Hair follicle dermal papilla cell (primary cell): ENCODE data around the gene CASKIN1. TPM values are rescaled to one million over a fixed set of nuclear protein-coding genes. Genes with fewer than 3 reads are reported as not detected.

ENCODE experiments used
- small RNA-seq: library from RNA; depleted of rRNA; stranded (forward); fragments of <200 nt; gene quantifications from one replicate; pipeline ENCODE3, GENCODE V24; 2012
- total RNA-seq: library from RNA; depleted of rRNA; stranded (reverse); fragments of >200 nt; gene quantifications from 2 replicates; pipeline ENCODE4 v1.2.3, GENCODE V29; 2012

CASKIN1 gene
- total RNA-seq = 0.12 and 0.16 TPM in 2 replicates

DNA sequence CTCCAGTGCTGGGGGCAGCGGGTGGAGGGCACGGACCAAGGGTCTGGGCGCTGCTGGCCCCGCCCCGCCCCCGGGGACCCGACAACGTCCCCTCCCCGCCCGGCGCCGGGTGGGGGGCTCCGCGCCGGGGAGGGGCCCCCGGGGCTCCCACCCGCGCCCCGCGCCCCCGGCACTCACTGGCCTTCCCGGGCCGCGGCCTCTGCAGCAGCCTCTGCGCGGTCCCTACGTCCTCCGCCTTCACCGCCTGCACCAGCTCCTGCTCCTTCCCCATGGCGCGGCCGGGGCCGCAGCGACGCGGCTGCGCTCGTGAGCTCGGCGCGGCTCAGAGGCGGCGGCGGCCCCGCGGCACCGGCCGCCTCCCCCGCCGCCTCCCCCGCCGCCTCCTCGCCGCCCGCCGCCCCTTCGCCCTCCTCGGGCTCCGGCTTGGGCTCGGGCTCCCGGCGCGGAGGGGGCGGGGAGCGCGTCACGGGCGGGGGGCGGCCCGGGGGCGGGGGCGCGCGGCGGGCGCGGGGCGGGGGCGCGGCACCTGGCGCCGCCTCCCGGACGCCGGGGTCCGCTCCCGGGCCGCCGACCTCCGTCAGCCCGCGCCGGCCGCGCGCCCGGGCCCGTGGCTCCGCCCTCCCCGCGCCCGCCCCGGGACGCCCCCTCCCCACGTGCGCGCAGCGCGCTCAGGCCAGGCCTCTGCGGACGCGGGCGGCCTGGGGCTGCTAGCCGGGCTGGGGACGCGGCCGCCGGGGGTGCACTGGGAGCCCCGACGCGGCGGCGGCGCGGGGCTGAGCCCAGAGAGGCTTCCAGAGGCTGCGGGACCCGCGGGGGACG is at the start of gene CASKIN1:
TSS of gene CASKIN1 (minus strand) at position 444 of the 819 bp plus-strand sequence. CDS start at position 271, 173 bp downstream.

GRCh38 chr16:2236337-2237101 is 40.1 kb upstream of the CASKIN1 start, which contains the start of gene DNASE1L2:
Gene DNASE1L2 (plus strand): TSS chr16:2236444. CDS start chr16:2236817, 373 bp downstream.

GRCh38 chr16:2223221-2223941 is 27.0 kb upstream of the CASKIN1 start, which contains the start of gene E4F1:
Gene E4F1 (plus strand): TSS chr16:2223591. CDS start chr16:2223614, 23 bp downstream.

GRCh38 chr16:2214719-2214968 is 18.2 kb upstream of the CASKIN1 start, which contains the start of gene PGP:
Gene PGP (minus strand): TSS chr16:2214840. CDS start chr16:2214777, 63 bp downstream.

DNA sequence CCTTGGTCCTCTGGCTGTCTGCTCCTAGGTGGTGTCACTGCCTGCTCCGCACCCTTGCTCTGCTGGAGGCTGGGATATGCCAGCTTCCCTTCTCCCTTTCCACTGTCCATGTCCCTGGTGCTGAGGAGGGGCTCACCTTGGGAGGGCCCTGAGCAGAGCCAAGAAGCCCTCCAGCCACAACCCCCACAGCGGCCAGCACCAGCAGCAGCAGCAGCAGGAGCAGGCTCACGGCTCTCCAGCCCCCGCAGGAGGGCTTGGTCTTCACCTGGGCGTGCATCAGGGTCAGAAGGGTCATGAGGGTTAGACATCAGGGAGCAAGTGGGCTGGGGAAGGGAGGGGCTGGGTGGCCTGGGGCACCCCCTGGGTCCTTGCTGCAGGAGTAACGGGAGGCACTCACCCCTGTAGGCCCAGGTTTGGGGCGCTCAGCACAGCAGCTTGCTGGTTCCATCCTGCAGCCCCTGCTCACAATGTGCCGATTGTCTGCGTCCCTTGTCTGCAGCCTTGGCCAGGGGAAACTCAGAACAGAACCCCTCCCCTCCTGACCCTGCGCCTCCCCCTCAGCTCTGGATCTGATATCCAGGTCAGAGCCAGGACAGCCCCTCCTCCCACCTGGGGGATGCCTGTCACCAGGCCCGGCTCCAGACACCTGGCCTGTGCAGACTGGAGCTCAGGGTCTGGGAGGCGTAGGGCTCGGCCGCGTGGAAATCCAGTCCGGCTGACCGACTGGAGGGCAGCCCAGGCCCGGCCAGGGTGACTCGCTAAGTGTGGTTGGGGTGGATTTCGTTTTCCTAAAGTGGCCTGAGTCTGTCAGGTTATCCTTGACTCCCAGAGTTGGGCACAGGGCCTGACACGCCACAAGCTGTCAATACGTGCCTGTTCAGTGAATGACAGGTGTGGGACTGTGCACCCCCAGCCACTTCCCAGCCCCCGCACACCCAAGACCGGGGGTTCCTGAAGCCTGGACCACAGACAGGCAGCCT is 14.3 kb upstream of the CASKIN1 start, which contains the start of gene BRICD5:
TSS of gene BRICD5 (minus strand) at position 478 of the 980 bp plus-strand sequence. CDS start at position 448, 30 bp downstream.

DNA sequence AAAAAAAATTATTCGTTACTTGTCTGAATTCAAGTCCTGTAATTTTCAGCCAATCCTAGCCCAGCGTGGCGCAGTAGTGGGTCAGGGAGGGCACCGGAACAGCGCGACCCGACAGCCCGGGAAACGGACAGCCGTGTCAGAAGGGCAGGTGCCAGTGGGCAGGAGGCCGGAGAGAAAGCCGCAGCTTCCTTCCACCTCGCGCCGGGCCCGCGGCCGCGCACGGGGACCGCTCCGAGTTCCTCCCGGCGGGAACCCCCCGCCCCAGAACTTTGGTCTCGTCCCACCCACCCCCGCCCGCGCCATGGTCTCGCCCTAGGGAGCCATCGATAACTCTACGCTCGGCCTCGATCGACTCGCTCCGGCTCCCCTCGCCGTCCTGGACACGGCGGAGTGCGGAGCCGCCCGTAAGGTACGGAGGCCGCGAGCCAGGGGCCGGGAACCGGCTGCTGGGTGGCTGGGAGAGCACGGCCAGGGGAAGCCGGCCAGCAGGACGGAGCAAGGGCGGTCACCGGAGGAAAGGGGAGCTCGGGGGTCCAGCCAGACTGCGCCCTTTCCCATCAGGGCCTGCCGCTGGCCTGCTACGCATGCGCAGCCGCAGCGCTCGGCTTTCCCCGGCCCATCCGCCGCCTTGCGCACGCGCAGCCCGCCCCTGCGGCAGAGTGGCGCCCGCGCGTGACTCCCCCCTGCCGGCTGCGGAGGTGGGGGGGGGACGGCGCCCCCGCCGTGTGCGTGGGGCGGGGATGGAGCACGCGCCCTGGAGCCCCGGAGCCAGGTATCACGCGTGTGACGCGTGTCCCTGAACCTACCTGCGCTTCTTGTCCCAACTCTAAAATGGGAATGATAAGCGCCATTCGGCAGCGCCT is 8.9 kb upstream of the CASKIN1 start, which contains the start of gene MLST8:
TSS of gene MLST8 (plus strand) at position 351 of the 863 bp plus-strand sequence. CDS start 632 bp downstream, outside the sequence.

GRCh38 chr16:2155091-2155950 is 41.1 kb downstream of the CASKIN1 start, which contains the start of gene TRAF7:
Gene TRAF7 (plus strand): TSS chr16:2155782. CDS start chr16:2163921, 8,139 bp downstream.

DNA sequence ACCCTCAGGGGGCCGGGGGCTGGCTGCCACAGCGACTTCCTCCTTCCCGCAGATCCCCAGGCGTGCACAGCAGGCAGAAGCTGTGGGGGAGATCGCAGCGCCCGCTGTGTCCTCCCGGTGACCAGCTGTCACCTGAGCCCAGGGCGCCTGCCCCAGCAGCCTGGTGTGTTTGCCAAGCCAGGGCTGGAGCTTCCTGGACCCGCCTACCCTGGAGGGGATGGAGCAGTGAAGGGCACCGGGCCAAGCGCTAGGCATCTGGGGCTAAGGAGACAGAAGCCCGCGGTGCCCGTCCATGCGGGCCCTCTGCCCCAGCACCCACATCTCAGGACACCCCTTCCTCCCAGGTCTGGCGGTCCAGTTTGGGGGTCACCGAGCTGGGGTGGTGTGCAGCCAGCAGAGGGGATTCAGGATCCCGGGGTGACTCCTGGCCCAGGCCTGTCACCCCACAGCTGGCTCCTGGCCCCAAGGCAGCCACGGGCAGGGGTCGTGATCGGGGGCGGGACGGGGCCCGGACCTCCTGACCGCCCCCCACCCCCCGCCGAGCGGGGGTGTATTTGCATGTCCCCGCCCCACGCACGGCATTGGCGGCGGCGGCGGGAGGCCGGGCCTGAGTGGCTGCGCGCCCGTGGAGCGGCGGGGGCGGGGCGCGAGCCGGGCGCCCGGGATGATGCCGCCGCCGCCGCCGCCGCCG is 48.3 kb downstream of the CASKIN1 start, which contains the start of gene RAB26:
TSS of gene RAB26 (plus strand) at position 645 of the 691 bp plus-strand sequence. CDS start 159 bp downstream, outside the sequence.

DNA sequence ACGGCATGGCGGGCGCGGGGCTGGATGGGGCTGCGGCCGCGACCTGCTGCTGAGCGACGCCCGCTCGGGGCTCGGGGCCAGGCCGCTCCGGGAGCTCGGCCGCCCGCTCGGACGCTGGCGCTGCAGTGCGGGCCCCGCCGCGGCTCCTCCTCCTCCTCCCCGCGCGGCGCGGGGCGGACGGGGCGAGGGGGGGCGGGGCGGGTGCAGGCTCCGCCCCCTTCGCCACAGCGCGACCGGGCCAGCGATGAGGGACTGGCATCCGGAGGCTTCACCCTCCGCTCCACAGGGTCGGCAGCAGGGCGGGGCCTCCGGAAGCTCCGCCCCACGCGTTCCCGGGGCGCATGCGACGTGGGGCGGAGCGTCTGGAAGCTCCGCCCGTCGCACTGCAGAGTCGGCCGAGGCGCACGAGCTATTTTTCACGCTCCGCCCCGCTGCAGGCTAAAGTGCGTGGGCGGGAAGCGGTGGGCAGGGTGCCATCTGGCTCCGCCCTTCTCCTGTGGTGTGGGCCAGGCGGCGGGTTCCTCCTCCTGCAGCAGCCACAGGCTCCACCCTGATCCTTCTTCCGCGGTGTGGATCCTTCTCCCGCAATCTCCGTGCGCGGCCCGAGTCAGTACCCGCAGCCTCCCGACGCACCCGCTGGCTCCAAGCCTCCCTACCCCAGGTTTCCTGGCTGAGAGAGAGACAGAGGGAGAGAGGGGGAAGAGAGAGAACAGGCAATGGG is 60.5 kb downstream of the CASKIN1 start, which contains the start of gene PKD1:
TSS of gene PKD1 (minus strand) at position 129 of the 721 bp plus-strand sequence. CDS start 209 bp downstream, outside the sequence.

Small RNA genes within 50 kb of the gene (small RNA-seq; reads per million reads assigned to genes)
- gene MIR3180-5 = not detected
- gene MIR4516 = not detected
- gene RF00019 = not detected
- not detected for gene SNORD60

Other genes with a start within 250 kb of the CASKIN1 start
- gene RPL3L, start 241.9 kb downstream of the CASKIN1 start, total RNA-seq = not detected in 2 replicates
- gene NDUFB10, start 237.1 kb downstream of the CASKIN1 start, total RNA-seq = 63.9 and 89.5 TPM in 2 replicates
- 1,254 and 1,380 TPM in 2 replicates for gene RPS2, start 231.8 kb downstream of the CASKIN1 start, total RNA-seq
- gene RNF151, start 229.7 kb downstream of the CASKIN1 start, total RNA-seq = not detected in 2 replicates
- 23.9 and 26.9 TPM in 2 replicates for gene TBL3, start 224.6 kb downstream of the CASKIN1 start, total RNA-seq
- 0.12 TPM in 1 of 2 replicates, not detected in the other for gene NOXO1, start 215.1 kb downstream of the CASKIN1 start, total RNA-seq
- gene GFER, start 212.4 kb downstream of the CASKIN1 start, total RNA-seq = 10.7 and 11.4 TPM in 2 replicates
- gene SYNGR3, start 206.6 kb downstream of the CASKIN1 start, total RNA-seq = 1.1 and 1.9 TPM in 2 replicates
- 30.1 and 30.8 TPM in 2 replicates for gene ZNF598, start 186.8 kb downstream of the CASKIN1 start, total RNA-seq
- not detected in 2 replicates for gene NPW, start 176.8 kb downstream of the CASKIN1 start, total RNA-seq
- 33.9 and 35.0 TPM in 2 replicates for gene NHERF2, start 169.7 kb downstream of the CASKIN1 start, total RNA-seq
- 23.6 and 24.7 TPM in 2 replicates for gene NTHL1, start 148.8 kb downstream of the CASKIN1 start, total RNA-seq
- gene TSC2, start 148.6 kb downstream of the CASKIN1 start, total RNA-seq = 73.8 and 84.7 TPM in 2 replicates
- 179 and 232 TPM in 2 replicates for gene PKD1, start 60.7 kb downstream of the CASKIN1 start, total RNA-seq
- gene RAB26, start 48.0 kb downstream of the CASKIN1 start, total RNA-seq = 0.61 and 0.97 TPM in 2 replicates
- 60.2 and 78.9 TPM in 2 replicates for gene TRAF7, start 40.8 kb downstream of the CASKIN1 start, total RNA-seq
- 38.0 and 41.0 TPM in 2 replicates for gene MLST8, start 8.8 kb upstream of the CASKIN1 start, total RNA-seq
- 0.65 and 1.1 TPM in 2 replicates for gene BRICD5, start 14.3 kb upstream of the CASKIN1 start, total RNA-seq
- 9.9 and 12.4 TPM in 2 replicates for gene PGP, start 18.2 kb upstream of the CASKIN1 start, total RNA-seq
- 27.2 and 33.3 TPM in 2 replicates for gene E4F1, start 27.0 kb upstream of the CASKIN1 start, total RNA-seq
- 0.85 and 0.97 TPM in 2 replicates for gene DNASE1L2, start 39.8 kb upstream of the CASKIN1 start, total RNA-seq
- 35.7 and 37.3 TPM in 2 replicates for gene ECI1, start 55.0 kb upstream of the CASKIN1 start, total RNA-seq
- 68.7 and 69.3 TPM in 2 replicates for gene RNPS1, start 71.5 kb upstream of the CASKIN1 start, total RNA-seq
- 0.36 and 1.9 TPM in 2 replicates for gene ABCA3, start 144.1 kb upstream of the CASKIN1 start, total RNA-seq
- gene CCNF, start 232.8 kb upstream of the CASKIN1 start, total RNA-seq = 6.0 and 6.7 TPM in 2 replicates